Hepatic stellate cell (primary cell): ENCODE results near the gene TRIM74.
"Not testable (repeated sequence)": the region's sequence is repeated elsewhere in the genome, so short reads cannot be mapped to it uniquely, and the experiment has no call there.

ENCODE experiments used
- DNase-seq: peaks from one replicate; pipeline ENCODE4 v3.0.0; 2011; ENCODE audit warnings: low spot score

TRIM74 gene

DNA sequence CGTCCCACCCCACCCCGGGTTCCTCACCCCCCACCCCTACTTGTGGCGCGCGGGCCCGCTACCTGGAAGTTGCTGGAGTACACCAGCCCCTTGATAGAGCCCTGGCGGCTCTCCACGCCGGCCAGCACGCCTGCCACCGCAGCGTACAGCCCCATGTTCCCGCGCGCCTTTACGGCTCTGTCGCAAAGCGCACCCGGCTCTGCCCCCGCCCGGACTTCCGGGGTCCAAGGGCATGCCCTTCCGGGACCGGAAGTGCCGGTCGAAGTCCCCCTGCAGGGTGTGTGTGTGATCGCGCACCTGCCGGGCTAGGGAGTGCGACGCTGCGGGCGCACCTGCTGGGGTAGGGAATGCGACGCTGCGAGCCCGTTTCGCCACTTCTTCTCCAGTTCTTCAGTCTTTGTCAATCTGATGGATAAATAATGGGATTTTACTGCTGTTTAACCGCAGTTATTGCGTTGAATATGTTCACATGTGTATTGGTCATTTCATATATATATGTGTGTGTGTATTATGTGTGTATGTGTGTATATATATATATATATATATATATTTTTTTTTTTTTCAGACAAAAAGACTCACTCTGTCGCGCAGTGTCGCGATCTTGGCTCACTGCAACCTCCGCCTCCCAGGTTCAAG, 14.6 kb downstream of the TRIM74 start:
- not testable (repeated sequence) for DNase-seq

DNA sequence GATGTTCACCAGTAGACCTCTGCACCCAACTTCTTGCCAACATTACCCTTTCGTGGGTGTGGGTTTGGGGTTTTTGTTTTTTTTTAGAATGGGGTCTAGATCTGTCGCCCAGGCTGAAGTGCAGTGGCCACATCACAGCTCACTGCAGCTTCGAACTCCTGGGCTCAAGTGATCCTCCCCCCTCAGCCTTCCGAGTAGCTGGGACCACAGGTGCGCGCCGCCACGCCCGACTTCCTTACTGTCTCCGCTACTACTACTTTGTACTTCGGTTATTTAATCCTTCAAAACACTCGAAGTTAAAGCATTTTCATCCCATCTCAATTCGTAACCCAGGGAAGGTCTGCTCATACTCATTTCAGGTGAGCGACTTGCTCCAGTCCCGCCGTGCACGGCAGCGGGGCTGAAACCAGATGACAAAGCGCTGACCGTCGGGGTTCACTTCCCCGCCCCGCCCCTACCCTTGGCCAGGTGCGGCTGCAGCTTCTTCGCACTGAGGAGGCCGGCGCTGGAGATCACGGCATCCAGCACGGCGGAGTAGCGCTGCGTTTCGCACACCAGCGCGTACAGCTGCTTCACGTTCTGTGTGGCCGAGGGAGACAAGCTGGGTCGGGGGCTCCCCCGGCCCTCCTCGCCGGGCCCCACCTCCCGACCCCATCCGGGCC, 15.2 kb downstream of the TRIM74 start:
- DNase-seq, result not testable (repeated sequence)

DNA sequence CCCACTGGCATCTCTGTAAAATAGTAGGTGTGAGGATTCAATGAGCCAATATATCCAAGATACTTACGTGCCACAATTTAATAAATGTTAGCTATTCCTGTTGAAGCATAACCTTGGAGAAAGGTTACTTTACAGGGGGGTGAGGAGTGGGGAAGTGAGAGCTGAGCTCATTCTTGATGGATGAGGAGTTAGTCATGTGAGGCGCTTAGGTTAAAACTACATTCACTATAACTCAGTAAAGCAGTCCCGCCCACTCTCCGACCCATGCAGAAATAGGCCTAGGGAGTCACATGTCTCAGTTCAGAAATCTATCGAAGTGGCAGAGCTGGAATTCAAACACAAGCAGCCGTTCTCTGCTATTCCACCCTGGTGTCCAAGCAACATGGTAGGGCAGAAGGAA, 18.8 kb downstream of the TRIM74 start:
- not testable (repeated sequence) for DNase-seq

DNA sequence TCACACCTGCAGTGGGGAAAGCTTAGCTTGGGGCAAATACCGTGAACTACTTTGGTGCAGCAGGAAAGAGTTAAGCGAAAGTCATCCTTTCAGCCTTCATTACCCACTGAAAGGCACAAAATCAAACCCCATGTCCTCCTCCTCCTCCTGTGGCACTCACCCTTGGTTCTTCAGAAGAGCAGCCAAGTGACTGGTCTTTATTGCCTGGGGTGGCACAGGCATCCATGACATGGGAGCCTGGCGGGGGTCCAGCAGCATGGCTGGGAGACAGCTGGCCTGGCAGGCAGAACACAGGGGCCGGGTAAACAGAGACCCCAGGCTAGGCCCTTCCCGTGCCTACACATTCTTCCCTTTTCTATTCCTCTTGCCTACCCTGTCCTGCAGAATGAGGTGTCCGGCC, 19.6 kb downstream of the TRIM74 start:
- not testable (repeated sequence) for DNase-seq

DNA sequence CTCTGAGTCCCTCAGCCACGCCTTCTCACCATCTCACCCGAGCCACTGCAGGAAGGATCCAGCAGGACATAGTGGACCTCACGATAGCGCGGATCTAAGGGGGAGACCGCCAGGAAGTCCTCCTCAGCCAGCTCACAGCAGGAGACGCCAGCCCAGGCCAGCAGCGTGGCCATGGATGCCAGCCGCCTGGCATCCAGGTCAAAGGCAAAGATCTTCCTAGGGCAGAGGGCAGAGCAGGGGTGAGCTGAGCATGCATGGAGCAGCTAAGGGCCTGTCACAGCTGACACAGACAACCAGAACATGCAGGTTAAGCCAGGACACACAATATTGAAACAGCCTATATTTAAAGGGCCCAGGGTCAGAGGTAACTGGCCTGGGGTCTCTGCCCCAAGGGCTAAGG, 20.0 kb downstream of the TRIM74 start:
- DNase-seq, result not testable (repeated sequence)

DNA sequence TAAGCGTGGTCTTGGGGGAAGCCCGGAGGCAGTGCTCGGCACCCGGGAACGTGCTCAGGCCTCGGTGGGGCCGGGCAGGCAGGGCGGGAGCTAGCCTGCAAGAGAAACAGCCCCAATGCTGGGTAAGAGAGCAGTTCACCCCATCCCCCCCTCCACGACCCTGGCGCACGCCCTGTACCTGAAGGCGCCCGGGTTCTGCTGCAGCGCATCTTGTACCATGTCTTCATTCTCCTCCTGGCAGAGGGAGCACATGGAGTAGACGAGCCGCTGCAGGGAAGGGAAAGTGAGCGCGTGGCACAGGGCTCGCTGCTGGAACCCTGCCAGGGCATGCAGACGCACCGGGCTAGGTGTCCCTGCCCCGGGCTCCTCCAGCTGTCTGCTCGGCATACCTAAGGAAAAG, 20.6 kb downstream of the TRIM74 start:
- not testable (repeated sequence) for DNase-seq

DNA sequence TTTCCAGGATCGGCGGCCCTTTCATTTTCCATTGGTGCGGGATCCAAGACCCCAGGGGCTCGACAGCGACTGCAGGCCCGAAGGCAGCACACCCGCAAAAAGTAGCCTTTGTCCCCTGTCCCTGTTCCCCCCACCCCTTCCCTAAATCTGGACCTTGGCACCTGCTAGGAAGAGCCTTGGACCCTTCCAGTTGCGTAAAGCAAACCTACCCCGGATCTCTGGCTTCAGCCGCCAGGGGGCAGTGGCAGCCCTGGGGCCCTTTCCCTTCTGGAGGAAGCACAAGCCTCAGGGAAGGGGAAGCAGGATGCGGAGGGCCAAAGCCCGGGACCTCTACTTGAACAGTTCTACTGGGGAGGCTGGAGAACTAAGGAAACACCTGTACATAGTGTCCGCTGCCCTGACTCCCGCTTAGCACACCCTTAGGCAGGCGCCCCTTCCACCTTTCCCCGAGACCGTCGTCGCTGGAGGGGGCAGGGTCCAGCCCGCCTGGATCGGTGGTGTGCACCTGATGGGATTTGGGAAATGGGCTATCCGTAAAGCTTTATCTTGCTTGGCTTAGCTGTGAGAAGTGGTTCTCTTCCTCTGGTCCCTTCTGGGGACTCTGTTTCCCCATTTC, 23.0 kb downstream of the TRIM74 start:
- not testable (repeated sequence) for DNase-seq

DNA sequence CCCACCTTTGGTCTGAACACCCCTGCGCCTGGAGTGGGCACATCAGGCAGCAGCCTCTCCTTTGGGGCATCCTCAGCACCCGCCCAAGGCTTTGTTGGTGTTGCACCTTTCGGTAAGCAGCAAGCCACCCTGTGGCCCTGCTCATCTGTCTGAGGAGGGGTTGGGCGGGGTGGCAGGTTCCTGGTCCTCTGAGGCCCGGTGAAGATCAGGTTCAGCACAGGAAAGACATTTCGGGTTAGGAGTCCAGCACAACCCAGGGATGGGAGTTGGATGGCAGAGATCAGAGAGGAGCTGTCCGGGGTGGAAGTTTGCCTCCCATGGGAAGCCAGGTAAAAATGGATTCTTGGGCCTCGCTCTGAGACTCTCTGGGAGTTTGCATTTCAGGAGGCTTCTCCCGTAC, 23.7 kb downstream of the TRIM74 start:
- not testable (repeated sequence) for DNase-seq

DNA sequence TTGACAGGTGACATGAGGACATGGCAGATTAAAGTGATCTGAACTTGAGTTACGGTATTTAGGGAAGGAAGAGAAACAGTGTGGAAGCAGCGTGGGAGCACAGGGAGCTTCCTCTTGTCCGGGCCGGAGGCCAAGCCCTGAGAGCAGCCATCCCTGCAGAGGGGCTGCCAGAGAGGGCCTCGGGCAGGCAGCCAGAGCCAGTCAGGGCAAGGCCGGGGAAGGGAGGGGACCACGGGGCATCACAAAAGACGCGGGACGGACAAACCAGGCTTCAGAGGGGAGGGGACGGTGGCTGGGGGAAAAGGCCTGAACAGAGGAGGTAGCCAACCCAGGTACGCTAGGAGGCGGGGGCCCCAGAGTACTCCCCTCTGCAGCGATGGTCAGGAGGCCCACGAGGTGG, 24.3 kb downstream of the TRIM74 start:
- not testable (repeated sequence) for DNase-seq

DNA sequence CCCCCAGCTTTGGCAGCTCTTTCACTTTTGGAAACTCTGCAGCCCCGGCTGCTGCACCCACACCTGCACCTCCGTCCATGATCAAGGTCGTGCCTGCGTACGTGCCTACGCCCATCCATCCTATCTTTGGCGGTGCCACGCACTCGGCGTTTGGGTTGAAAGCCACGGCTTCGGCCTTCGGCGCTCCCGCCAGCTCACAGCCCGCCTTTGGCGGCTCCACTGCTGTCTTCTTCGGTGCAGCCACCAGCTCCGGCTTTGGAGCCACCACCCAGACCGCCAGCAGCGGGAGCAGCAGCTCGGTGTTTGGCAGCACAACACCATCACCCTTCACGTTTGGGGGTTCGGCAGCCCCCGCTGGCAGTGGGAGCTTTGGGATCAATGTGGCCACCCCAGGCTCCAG, 26.3 kb downstream of the TRIM74 start:
- not testable (repeated sequence) for DNase-seq

DNA sequence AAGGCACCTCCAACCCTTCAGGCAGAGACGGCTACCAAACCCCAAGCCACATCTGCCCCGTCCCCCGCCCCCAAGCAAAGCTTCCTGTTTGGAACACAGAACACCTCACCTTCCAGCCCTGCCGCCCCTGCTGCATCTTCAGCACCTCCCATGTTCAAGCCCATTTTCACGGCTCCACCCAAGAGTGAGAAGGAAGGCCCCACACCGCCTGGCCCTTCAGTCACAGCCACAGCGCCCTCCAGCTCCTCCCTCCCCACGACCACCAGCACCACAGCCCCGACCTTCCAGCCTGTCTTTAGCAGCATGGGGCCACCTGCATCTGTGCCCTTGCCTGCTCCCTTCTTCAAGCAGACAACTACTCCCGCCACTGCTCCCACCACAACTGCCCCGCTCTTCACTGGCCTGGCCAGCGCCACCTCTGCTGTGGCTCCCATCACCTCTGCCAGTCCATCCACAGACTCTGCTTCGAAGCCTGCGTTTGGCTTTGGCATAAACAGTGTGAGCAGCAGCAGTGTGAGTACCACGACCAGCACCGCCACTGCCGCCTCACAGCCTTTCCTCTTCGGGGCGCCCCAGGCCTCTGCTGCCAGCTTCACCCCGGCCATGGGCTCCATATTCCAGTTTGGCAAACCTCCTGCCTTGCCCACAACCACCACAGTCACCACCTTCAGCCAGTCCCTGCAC, 27.1 kb downstream of the TRIM74 start:
- not testable (repeated sequence) for DNase-seq

DNA sequence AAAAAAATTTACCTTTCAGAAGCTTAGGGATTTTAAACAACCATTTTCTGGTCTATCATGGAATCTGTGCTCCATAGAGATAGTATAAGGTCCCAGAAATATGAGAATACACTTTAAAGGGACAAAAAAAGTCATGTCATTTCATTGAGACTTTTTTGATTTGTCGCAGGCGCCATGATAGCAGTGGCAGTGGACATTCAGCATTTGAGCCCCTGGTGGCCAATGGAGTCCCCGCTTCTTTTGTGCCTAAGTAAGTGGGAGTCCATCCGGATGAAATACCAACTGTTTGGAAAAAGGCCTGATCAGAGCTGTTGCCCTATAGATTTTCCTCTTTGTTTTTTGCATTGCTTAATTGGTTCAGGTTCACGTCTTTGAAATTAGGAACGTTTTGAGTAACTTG, 41.0 kb downstream of the TRIM74 start:
- DNase-seq, result not testable (repeated sequence)

DNA sequence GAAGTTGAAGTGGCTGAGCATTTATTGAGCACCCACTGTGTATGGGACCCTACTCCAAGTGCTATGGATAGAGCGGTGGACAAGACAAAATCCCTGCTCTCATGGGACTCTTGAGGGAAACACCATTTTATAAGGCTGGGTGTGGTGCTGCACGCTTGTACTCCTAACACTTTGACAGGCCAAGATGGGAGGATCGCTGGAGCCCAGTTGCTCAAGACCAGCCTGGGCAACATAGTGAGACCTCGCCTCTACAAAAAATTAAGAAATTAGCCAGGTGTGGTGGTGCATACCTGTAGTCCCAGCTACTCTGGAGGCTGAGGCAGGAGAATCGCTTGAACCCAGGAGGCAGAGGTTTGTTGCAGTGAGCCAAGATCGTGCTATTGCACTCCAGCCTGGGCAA, 41.5 kb downstream of the TRIM74 start:
- not testable (repeated sequence) for DNase-seq

DNA sequence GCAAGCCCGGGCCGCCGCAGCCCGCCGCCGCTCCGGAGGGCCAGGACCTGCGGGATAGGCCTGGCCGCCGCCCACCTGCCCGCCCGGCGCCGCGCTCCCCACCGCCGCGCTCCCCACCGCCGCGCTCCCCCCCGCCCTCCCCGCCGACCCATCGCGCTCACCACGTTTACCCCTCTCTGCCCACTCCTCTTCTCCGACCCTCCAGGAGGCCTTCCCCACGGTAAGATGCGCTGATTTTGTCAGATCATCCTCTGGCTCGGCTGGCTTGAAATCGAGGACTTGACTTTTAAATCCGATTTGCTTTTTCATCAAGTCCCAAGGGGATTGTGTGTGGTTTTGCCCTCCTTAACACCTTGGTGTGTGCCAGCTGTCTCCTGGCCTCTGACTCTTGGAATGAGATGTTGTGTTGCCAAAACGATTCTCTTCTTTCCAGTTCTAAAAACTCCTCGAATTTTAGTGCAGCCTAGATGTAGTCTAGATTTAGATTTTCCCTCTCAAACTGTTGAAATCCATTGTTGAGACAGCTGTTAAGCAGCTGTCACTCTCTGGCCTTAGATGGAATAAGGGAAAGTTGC, 43.6 kb downstream of the TRIM74 start:
- no peak for DNase-seq

DNA sequence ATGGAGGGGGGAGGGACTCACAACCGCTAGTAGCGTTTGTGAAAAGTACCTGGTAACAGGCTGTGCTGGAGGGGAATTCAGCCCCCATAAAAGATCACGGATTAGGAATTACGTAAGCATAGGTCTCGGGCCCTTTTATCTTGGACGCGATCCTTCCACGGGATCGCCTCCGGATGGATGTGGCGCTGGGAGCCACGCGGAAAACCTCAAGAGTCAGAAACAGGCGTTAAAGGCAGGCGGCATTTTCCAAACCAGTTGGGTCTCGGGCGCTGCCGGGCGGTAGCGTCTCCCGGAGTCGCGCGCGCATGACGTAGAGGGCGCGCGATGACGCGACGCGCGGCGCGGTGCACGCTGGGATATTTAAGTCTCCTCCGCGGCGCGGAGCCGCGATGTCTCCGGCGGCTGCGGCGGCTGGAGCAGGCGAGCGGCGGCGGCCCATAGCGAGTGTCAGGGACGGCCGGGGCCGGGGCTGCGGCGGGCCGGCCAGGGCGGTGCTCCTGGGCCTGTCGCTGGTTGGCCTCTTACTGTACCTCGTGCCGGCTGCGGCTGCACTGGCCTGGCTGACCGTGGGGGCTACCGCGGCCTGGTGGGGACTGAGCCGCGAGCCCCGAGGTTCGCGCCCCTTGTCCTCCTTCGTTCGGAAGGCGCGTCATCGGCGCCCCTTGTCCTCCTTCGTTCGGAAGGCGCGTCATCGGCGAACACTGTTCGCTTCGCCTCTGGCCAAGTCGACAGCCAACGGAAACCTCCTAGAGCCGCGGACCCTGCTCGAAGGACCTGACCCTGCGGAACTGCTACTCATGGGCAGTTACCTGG, 44.3 kb downstream of the TRIM74 start, which contains the start of gene POM121:
Gene POM121 (plus strand): TSS at position 363 of the 813 bp plus-strand sequence. CDS start 27 bp downstream, at position 390.
- DNase-seq, result peak; percentile 90

DNA sequence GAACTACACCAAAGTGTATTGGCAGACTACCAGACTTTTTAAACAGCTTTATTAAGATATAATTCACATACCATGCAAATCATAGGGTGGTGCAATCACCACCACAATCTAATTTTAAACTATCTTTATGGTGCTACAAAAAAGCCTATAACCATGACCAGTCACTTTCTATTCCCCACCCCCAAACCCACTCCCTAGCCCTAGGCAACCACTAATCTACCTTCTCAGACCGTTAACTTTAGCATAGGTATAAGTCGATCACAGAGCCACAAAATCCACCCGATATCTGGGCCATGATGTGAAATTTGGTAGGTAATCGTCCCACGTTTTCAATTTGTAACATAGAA, 44.9 kb downstream of the TRIM74 start:
- DNase-seq, result no peak

DNA sequence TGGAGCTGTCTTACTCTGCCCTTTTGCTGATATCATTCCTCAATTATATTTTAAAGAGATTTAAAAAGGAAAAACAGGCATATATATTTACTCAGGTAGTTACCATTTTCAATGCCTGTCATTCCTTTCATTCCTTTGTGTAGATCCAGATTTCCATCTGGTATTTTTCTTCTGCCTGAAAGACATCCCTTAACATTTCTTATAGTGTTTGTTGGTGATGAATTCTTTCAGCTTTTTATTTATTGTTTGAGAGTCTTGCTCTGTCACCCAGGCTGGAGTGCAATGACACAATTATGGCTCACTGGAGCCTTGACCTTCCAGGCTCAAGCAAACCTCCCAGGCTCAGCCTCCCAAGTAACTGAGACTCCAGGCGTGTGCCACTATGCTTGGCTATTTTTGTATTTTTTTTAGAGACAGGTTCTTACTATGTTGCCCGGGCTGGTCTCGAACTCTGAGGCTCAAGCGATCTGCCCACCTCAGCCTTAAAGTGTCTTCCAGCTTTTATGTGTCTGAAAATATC, 50.0 kb downstream of the TRIM74 start:
- DNase-seq, result no peak

DNA sequence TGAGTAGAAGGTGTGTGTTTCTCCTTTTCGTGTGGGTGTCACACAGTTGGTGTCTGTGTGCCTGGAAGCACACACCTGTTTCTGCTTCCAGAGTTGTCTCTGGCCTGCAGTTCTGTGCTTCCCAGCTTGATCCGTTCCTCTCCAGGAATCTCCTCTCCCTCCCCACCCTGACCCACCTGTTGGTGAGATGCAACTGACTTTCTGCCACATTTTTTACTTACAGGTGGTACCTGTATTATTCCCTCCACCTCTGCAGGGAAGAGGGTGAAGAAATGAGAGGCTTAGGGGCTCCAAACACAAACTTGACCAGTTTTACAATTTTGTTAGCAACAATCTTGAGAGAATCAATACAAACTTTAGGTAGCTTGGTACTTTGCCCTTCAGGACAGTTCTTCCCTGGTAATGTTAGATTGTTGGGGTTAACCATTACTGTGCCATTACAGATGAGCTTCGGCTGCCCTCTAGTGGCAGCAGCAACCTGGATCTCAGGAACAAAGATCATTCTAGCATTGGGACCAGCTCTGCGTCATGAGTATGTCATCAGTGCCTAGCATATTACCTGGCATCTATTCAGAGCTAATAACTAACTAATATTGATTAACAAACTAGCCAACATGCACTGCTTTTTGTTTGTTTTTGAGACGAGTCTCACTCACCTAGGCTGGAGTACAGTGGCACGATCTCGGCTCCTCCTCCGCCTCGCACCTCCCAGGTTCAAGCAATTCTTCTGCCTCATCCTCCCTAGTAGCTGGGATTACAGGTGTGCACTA, 54.3 kb downstream of the TRIM74 start:
- peak; percentile 42 for DNase-seq

DNA sequence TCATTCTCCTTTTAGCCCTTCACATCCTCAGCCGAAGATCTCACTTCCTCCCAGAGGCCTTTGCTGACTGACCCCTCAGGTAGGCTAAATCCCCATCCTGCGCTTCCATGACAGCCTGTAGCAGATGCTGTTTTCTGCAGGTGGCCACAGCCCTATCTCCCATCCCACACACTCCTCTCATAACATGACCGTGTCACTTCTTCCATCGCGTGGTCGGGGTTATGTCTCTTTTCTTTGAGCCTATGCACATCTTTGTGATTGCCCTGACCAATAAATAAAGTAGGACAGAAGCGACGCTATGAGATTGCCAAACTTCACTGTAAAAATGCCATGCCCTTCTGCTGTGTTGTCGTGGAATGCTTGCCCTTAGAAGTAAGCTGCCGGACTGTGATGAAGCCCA, 55.5 kb downstream of the TRIM74 start:
- not testable (repeated sequence) for DNase-seq

DNA sequence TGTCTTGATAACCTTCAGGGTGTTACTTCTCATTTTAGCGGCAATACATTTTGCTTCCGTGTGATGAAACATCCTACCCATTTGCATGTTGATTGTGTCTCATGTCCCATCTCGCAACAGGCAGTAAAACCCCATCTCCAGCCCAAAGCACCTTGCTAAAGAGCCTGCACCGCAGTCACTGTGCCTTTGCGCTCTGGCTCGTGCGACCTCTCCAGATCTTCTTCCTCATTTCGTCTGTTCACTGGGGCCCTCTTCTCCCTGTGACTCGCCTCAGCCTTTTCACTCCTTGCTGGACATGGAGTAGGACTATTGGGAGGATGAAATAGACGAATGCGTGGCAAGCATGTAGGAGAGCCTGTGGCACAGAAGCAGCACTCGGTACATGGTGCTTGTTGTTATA, 57.9 kb downstream of the TRIM74 start:
- DNase-seq, result not testable (repeated sequence)
